Measurements from ENCODE around the gene EIF2B5. TPM values are rescaled to one million over a fixed set of nuclear protein-coding genes. Genes with fewer than 3 reads are reported as not detected.

EIF2B5 gene
- total RNA-seq, 2 experiments from 2014 or later: 41.1 to 56.7 TPM

- no TSS peak for BruUV-seq (replicated peaks)
- POLR2A ChIA-PET: interaction anchor here (0.5 to 0.7 kb wide), 3 partner anchors 35 to 606 kb away, joined by 3 read pairs; no protein-coding TSS in a partner anchor
- intact Hi-C loops (cut with micrococcal nuclease; ENCODE audit: unreplicated experiment): no loop called here
- Histone ChIP-seq H3K79me2 (ENCODE audit: insufficient read depth, low read depth, low read length) (no peaks in the 10 kb centered on the region), H4K20me1 (ENCODE audit: insufficient read depth, low read length) (no peaks in the 10 kb centered on the region), H3K4me1 (ENCODE audit: insufficient read depth, low read length, poor library complexity, severe bottlenecking) (no peaks in the 10 kb centered on the region), H3K4me2 (ENCODE audit: low read length) (no peak overlapping the region), H3K36me3 (ENCODE audit: insufficient read depth, low read length) (no peaks in the 10 kb centered on the region), H3K9me3 (ENCODE audit: low read length) (no peaks in the 10 kb centered on the region), H3K27ac (ENCODE audit: low read depth, low read length, poor library complexity, severe bottlenecking) (no peak overlapping the region), H3K9me2 (ENCODE audit: insufficient read depth, low read length) (no peaks in the 10 kb centered on the region), H2AFZ (ENCODE audit: low read length) (no peak overlapping the region), H3K4me3 (ENCODE audit: low read depth, low read length, poor library complexity, severe bottlenecking) (no peak overlapping the region)
- no peak for DNase-seq (ENCODE audit: low spot score)
- CTCF ChIA-PET (ENCODE audit: unreplicated experiment): no interaction called here
- TF ChIP-seq CTCF (conservative IDR thresholded peaks at IDR 0.05; ENCODE audit: low read length) (no peak), EZH2phosphoT487 (IDR thresholded peaks at IDR 0.05; ENCODE audit: borderline replicate concordance, low read depth, low read length) (no peak)
Observed at GRCh38 chr3:184099806-184100686, 35.1 kb upstream of the EIF2B5 start.

- ChIA-PET POLR2A (no interaction called here), CTCF (ENCODE audit: unreplicated experiment) (no interaction called here)
- H2AFZ ChIP-seq (ENCODE audit: low read length): no peak overlapping the region
- no peaks in the 10 kb centered on the region for H4K20me1 ChIP-seq (ENCODE audit: insufficient read depth, low read length)
- H3K9me3 ChIP-seq (ENCODE audit: low read length): no peaks in the 10 kb centered on the region
- no peaks in the 10 kb centered on the region for H3K9me2 ChIP-seq (ENCODE audit: insufficient read depth, low read length)
- TF ChIP-seq CTCF (conservative IDR thresholded peaks at IDR 0.05; ENCODE audit: low read length) (no peak), EZH2phosphoT487 (IDR thresholded peaks at IDR 0.05; ENCODE audit: borderline replicate concordance, low read depth, low read length) (no peak)
- H3K79me2 ChIP-seq (ENCODE audit: insufficient read depth, low read depth, low read length): no peaks in the 10 kb centered on the region
- intact Hi-C loops (cut with micrococcal nuclease; ENCODE audit: unreplicated experiment): no loop called here
- H3K4me1 ChIP-seq (ENCODE audit: insufficient read depth, low read length, poor library complexity, severe bottlenecking): no peaks in the 10 kb centered on the region
- no TSS peak for BruUV-seq (replicated peaks)
- no peaks in the 10 kb centered on the region for H3K36me3 ChIP-seq (ENCODE audit: insufficient read depth, low read length)
- H3K4me3 ChIP-seq (ENCODE audit: low read depth, low read length, poor library complexity, severe bottlenecking): no peak overlapping the region
- no peak for DNase-seq (ENCODE audit: low spot score)
- no peak overlapping the region for H3K27ac ChIP-seq (ENCODE audit: low read depth, low read length, poor library complexity, severe bottlenecking)
- H3K4me2 ChIP-seq (ENCODE audit: low read length): no peak overlapping the region
Observed at GRCh38 chr3:184110316-184110725, 24.8 kb upstream of the EIF2B5 start.

DNA sequence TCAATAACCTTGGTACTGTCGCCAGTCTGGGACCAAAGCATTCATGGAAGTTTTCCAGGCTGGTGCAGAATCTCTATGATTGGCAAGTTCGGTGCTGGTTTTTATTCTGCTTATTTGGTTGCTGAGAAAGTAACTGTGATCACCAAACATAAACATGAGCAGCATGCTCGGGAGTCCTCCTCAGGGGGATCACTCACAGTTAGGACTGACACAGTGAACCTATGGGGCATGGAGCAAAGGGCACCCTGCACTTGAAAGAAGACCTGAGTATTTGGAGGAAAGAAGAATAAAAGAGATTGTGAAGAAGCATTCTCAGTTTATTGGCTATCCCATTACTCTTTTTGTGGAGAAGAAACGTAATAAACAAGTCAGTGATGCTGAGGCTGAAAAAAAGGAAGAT, 19.1 kb upstream of the EIF2B5 start:
- Histone ChIP-seq H3K27ac (ENCODE audit: low read depth, low read length, poor library complexity, severe bottlenecking) (no peak overlapping the region), H2AFZ (ENCODE audit: low read length) (no peak overlapping the region), H4K20me1 (ENCODE audit: insufficient read depth, low read length) (no peaks in the 10 kb centered on the region), H3K4me1 (ENCODE audit: insufficient read depth, low read length, poor library complexity, severe bottlenecking) (no peaks in the 10 kb centered on the region), H3K9me2 (ENCODE audit: insufficient read depth, low read length) (no peaks in the 10 kb centered on the region), H3K9me3 (ENCODE audit: low read length) (no peaks in the 10 kb centered on the region), H3K36me3 (ENCODE audit: insufficient read depth, low read length) (no peaks in the 10 kb centered on the region), H3K4me2 (ENCODE audit: low read length) (no peak overlapping the region), H3K4me3 (ENCODE audit: low read depth, low read length, poor library complexity, severe bottlenecking) (no peak overlapping the region), H3K79me2 (ENCODE audit: insufficient read depth, low read depth, low read length) (no peaks in the 10 kb centered on the region)
- POLR2A ChIA-PET: interaction anchor here (0.6 kb wide), 2 partner anchors 99 to 130 kb away, joined by 3 to 4 read pairs; no protein-coding TSS in a partner anchor
- TF ChIP-seq CTCF (conservative IDR thresholded peaks at IDR 0.05; ENCODE audit: low read length) (no peak), EZH2phosphoT487 (IDR thresholded peaks at IDR 0.05; ENCODE audit: borderline replicate concordance, low read depth, low read length) (no peak)
- intact Hi-C loops (cut with micrococcal nuclease; ENCODE audit: unreplicated experiment): no loop called here
- no peak for DNase-seq (ENCODE audit: low spot score)
- no TSS peak for BruUV-seq (replicated peaks)
- CTCF ChIA-PET (ENCODE audit: unreplicated experiment): no interaction called here

Measured in OCI-LY7 (cell line).